ENCODE measurements around the gene GPR108. TPM values are rescaled to one million over a fixed set of nuclear protein-coding genes. Genes with fewer than 3 reads are reported as not detected.

The GPR108 gene
- total and polyA plus RNA-seq, 11 donors: 19.2 to 47.9 (median 31.1) TPM

DNA sequence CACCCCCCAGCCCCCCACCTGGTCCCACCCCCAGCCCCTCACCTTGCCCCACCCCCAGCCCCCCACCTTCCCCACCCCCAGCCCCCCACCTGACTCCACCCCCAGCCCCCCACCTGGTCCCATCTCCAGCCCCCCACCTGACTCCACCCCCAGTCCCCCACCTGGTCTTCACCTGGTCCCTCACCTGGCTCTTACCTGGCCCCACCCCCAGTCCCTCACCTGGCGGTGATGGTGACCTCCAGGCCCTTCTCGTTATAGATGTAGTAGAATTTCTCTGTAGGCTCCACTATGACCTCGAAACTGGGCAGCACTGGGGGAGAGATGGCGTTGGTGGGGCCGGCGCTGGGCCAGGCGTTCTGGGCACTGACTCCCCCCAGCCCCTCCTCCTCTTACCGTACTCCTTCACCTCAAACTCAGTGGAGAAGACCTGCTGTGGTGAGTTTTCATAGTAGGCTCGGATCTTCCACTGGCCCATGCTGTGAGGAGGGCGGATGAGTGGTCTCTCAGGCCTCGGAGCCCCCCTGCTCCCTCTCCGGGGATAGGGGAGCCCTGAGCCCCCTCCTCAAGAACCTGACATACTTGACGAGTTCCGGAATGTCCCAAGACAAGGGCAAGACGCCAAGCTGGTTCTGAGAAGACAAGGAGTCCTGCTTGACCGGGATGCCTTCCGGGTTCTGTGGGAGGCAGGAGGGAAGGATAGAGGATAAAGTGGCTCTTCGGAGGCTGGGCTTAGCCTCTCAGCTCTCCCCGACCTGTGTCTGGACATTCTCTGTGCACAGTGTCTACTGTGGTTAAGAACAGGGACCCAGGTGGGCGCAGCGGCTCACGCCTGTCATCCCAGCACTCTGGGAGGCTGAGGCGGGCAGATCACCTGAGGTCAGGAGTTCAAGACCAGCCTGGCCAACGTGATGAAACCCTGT, 23.3 kb downstream of the GPR108 start:
- TF ChIP-seq, protein P1, sequence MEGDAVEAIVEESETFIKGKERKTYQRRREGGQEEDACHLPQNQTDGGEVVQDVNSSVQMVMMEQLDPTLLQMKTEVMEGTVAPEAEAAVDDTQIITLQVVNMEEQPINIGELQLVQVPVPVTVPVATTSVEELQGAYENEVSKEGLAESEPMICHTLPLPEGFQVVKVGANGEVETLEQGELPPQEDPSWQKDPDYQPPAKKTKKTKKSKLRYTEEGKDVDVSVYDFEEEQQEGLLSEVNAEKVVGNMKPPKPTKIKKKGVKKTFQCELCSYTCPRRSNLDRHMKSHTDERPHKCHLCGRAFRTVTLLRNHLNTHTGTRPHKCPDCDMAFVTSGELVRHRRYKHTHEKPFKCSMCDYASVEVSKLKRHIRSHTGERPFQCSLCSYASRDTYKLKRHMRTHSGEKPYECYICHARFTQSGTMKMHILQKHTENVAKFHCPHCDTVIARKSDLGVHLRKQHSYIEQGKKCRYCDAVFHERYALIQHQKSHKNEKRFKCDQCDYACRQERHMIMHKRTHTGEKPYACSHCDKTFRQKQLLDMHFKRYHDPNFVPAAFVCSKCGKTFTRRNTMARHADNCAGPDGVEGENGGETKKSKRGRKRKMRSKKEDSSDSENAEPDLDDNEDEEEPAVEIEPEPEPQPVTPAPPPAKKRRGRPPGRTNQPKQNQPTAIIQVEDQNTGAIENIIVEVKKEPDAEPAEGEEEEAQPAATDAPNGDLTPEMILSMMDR (IDR thresholded peaks at IDR 0.05): no peak
- TF ChIP-seq POLR2A (IDR thresholded peaks at IDR 0.05): no peak
- intact Hi-C loops (cut with DNase I): no loop called here
- Histone ChIP-seq H3K9me3 (no peaks in the 10 kb centered on the region), H3K36me3 (peaks cover 0 to 4% (median 0%) of the 10 kb centered on the region in 9 donors), H3K4me1 (no peaks in the 10 kb centered on the region), H3K27me3 (peaks cover 0 to 48% (median 15%) of the 10 kb centered on the region in 9 donors), H3K27ac (no peak overlapping the region), H3K4me3 (no peak overlapping the region)
- 63 to 72% (median 67%) methylated on average over 17 to 24 of the region's 24 CpGs for WGBS, 4 donors
- DNase-seq (peak in 2 of 5 donors; percentile 7 to 26), ATAC-seq (no peak)

DNA sequence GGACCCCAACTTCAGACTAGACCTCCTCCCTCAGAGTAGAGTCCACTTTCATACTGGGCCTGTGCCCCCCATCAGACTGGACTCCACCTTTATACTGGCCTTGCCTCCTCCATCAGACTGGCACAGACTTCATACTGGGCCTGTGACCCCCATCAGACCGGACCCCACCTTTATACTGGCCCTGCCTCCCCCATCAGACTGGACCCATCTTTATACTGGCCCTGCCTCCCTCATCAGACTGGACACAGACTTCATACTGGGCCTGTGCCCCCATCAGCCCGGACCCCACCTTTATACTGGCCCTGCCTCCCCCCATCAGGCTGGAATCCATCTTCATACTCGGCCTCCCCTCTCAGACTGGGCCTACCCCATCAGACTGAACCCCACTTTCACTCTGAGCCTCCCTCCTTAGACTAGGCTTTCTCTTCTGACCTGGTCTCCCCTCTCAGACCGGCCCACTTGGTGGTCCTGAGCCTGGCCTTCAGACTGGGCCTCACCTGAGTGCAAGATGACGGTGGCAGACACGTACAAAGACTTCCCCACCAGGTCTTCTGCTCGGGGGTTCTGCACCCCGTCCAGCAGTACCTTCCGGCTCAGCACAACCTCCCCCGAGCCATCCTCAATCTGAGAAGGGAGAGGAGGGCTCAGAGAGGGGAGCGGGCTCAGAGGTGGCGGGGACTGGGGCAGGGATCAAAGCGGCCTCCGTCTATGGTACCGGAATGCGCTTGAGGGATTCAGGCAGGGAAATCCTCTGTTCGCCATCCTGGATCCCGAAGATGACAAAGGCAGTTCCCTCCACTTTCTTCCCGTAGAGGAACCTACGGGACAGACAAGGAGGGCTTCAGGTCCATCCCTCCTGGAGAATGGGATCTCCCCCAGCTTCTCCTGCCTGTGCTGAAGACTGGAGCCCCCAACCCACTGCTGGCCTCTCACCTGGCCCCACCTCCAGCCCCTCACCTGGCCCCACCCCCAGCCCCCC, 24.4 kb downstream of the GPR108 start:
- intact Hi-C loops (cut with DNase I): no loop called here
- TF ChIP-seq POLR2A (IDR thresholded peaks at IDR 0.05): no peak
- peaks cover 0 to 51% (median 17%) of the 10 kb centered on the region in 9 donors for H3K27me3 ChIP-seq
- ATAC-seq: peak in 1 of 4 donors; percentile 17
- no peak overlapping the region for H3K27ac ChIP-seq
- H3K4me1 ChIP-seq: no peaks in the 10 kb centered on the region
- H3K4me3 ChIP-seq: no peak overlapping the region
- peak in 2 of 5 donors; percentile 2 to 9 for DNase-seq
- H3K9me3 ChIP-seq: no peaks in the 10 kb centered on the region
- H3K36me3 ChIP-seq: peaks cover 0 to 4% (median 0%) of the 10 kb centered on the region in 9 donors
- WGBS, 4 donors: 87 to 92% (median 89%) methylated on average over 19 to 20 of the region's 20 CpGs

DNA sequence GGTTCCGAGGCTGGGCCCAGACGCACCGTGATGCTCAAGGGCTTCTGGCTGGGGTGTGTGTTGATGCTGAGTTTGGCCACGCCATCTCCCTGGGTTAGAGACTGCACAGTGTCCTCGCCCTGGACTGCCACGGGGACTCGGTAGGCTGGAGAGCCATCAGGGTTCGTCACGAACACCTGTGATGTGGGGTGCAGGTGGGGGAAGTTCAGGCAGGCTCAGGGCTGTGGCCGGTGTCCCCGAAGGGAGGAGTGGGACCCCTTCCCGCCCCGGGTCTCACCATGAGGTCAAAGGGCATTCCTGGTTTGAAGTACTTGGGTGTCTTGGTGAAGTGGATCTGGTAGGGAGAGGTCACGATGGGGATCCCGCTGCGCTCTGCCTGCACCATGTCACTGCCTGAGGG, 25.1 kb downstream of the GPR108 start:
- no peak for DNase-seq
- 82 to 93% (median 89%) methylated on average over 7 to 16 of the region's 16 CpGs for WGBS, 4 donors
- ATAC-seq: peak in 1 of 4 donors; percentile 8
- no peaks in the 10 kb centered on the region for H3K9me3 ChIP-seq
- H3K27me3 ChIP-seq: peaks cover 0 to 56% (median 22%) of the 10 kb centered on the region in 9 donors
- intact Hi-C loops (cut with DNase I): no loop called here
- no peak overlapping the region for H3K4me3 ChIP-seq
- TF ChIP-seq, protein P1 (IDR thresholded peaks at IDR 0.05): no peak
- TF ChIP-seq POLR2A (IDR thresholded peaks at IDR 0.05): no peak
- H3K4me1 ChIP-seq: no peaks in the 10 kb centered on the region
- H3K27ac ChIP-seq: no peak overlapping the region
- H3K36me3 ChIP-seq: peaks cover 0 to 4% (median 0%) of the 10 kb centered on the region in 9 donors

DNA sequence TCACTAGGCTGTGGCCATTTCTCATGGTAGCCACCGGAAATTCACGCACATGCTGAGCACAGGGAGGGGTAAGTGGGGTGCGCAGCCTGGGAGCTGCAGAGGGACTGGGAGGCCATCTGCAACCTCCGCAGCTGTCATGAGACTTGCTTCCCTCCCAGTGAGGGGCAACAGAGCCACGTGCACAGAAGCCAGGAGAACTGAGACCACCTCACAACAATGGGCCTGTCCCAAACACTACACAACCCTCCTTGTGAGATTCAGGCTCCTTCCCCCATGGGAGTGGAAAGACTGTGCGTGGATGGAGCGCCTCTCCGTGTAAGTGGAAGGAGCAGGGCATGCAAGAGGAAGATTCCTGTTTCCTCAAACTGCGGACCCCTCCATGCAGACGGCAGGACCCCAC, 25.8 kb downstream of the GPR108 start:
- no peak for ATAC-seq
- peaks cover 0 to 52% (median 24%) of the 10 kb centered on the region in 9 donors for H3K27me3 ChIP-seq
- no peak overlapping the region for H3K27ac ChIP-seq
- H3K4me1 ChIP-seq: no peaks in the 10 kb centered on the region
- WGBS, 4 donors: 61 to 68% (median 64%) methylated on average over 8 to 10 of the region's 10 CpGs
- no peaks in the 10 kb centered on the region for H3K9me3 ChIP-seq
- no peak overlapping the region for H3K4me3 ChIP-seq
- H3K36me3 ChIP-seq: peaks cover 0 to 4% (median 0%) of the 10 kb centered on the region in 9 donors
- no peak for DNase-seq
- intact Hi-C loops (cut with DNase I): no loop called here
- TF ChIP-seq POLR2A (IDR thresholded peaks at IDR 0.05): no peak
- TF ChIP-seq, protein P1 (IDR thresholded peaks at IDR 0.05): no peak

Measured in heart left ventricle (tissue), 16 donors.